GM12878 (cell line): Measurements from ENCODE around the gene CYP26B1. TPM values are rescaled to one million over a fixed set of nuclear protein-coding genes. Genes with fewer than 3 reads are reported as not detected.

ENCODE experiments used
- ATAC-seq: fragments of 200-7000 bp; cut with Tn5 transposase; 3 replicates; pipeline ENCODE4 v1.9.1; 2020; ENCODE audit warnings: mild to moderate bottlenecking, moderate library complexity
- BruUV-seq: library from RNA; stranded (reverse); fragments of 400-500 nt; replicated peaks from 2 replicates; lab custom pipeline; 2021; lab: Mats Ljungman, UMichigan
- CTCF ChIA-PET: fragments of 300-600 bp; sonication (Branson Sonifier 250); formaldehyde crosslinking; extraction: SDS; loops from one replicate; lab custom pipeline; 2021; ENCODE audit warnings: inconsistent platforms; lab: Yijun Ruan, JAX
- POLR2A ChIA-PET: fragments of 350-600 bp; formaldehyde crosslinking; extraction: SDS; loops from one replicate; lab custom pipeline; 2021; ENCODE audit warnings: inconsistent platforms; lab: Charles Lee
- RAD21 ChIA-PET: fragments of 300-600 bp; sonication (Branson Sonifier 250); formaldehyde crosslinking; loops from one replicate; lab custom pipeline; 2023; ENCODE audit warnings: antibody characterized with exemption; ENCODE audit not compliant: unreplicated experiment; lab: Charles Lee
- SMC1A ChIA-PET: fragments of 300-600 bp; sonication (Branson Sonifier 250); formaldehyde crosslinking; loops from one replicate; lab custom pipeline; 2023; ENCODE audit not compliant: unreplicated experiment, uncharacterized antibody; lab: Charles Lee
- DNase-seq: peaks from one replicate; pipeline ENCODE4 v3.0.0-alpha.2; 2011; ENCODE audit warnings: low read depth, low spot score
- FAIRE-seq: peaks from 3 replicates; lab custom pipeline; 2011; peaks lifted over from hg19 to GRCh38; lab: Jason Lieb, UNC
- H2AFZ ChIP-seq: 2 replicates; pipeline ENCODE4 v1.6.0; 2011; ENCODE audit warnings: low read depth, low read length, control low read depth; ENCODE audit not compliant: control insufficient read depth
- H3K27ac ChIP-seq: 2 replicates; pipeline ENCODE4 v1.5.1; 2011; ENCODE audit warnings: control low read depth; ENCODE audit not compliant: control insufficient read depth, insufficient read depth
- H3K27me3 ChIP-seq, 2 experiments: replicated peaks in 1 of 2; 2 replicates each; pipeline versions ENCODE4 v1.6.0 to v1.6.1; 2011; ENCODE audit warnings: low read length in 1 of 2; ENCODE audit not compliant: control insufficient read depth in 2 of 2, insufficient read depth in 2 of 2
- H3K36me3 ChIP-seq, 2 experiments: 2 replicates each; pipeline ENCODE4 v1.5.1; 2011; ENCODE audit warnings: low read length in 1 of 2; ENCODE audit not compliant: control insufficient read depth in 2 of 2, insufficient read depth in 2 of 2
- H3K4me1 ChIP-seq: 2 replicates; pipeline ENCODE4 v1.6.1; 2011; ENCODE audit warnings: mild to moderate bottlenecking, low read length, moderate library complexity, mixed read lengths; ENCODE audit not compliant: control insufficient read depth, insufficient read depth
- H3K4me2 ChIP-seq: 2 replicates; pipeline ENCODE4 v1.6.0; 2011; ENCODE audit warnings: control low read depth; ENCODE audit not compliant: control insufficient read depth, insufficient read depth
- H3K4me3 ChIP-seq: fragments of 200-600 bp; sonication (generic); 2 replicates; pipeline ENCODE4 v1.5.1; 2016
- H3K79me2 ChIP-seq: 2 replicates; pipeline ENCODE4 v1.6.0; 2011; ENCODE audit warnings: low read length; ENCODE audit not compliant: control insufficient read depth, insufficient read depth
- H3K9ac ChIP-seq: 2 replicates; pipeline ENCODE4 v1.8.0; 2011; ENCODE audit warnings: low read length, control low read depth, mixed read lengths; ENCODE audit not compliant: control insufficient read depth, insufficient read depth
- H3K9me3 ChIP-seq: replicated peaks from 3 replicates; pipeline ENCODE4 v1.5.1; 2011; ENCODE audit warnings: mild to moderate bottlenecking, low read length; ENCODE audit not compliant: control insufficient read depth, insufficient read depth
- H4K20me1 ChIP-seq: 2 replicates; pipeline ENCODE4 v1.6.0; 2011; ENCODE audit not compliant: control insufficient read depth, insufficient read depth
- ASH2L ChIP-seq: fragments of 300-600, 200-600 bp; sonication (generic); IDR thresholded peaks from 2 replicates; pipeline ENCODE4 v1.6.1; 2017; ENCODE audit warnings: low read depth, mild to moderate bottlenecking, borderline replicate concordance
- BCL3 ChIP-seq: IDR thresholded peaks from 2 replicates; pipeline ENCODE4 v1.6.1; 2011; ENCODE audit warnings: borderline replicate concordance, low read depth, mild to moderate bottlenecking, moderate library complexity, low read length; ENCODE audit not compliant: insufficient read depth, poor library complexity, severe bottlenecking
- CBFB ChIP-seq: IDR thresholded peaks from 2 replicates; pipeline ENCODE4 v1.6.1; 2016; ENCODE audit warnings: antibody characterized with exemption, low read depth
- CHD2 ChIP-seq: IDR thresholded peaks from 2 replicates; pipeline ENCODE4 v1.6.1; 2011; ENCODE audit warnings: low read depth, low read length, improper control_type of control experiment, borderline replicate concordance
- DPF2 ChIP-seq: fragments of 450-650 bp; IDR thresholded peaks from 2 replicates; pipeline ENCODE4 v1.6.1; 2017; ENCODE audit warnings: mild to moderate bottlenecking
- E2F8 ChIP-seq: fragments of 450-650 bp; IDR thresholded peaks from 2 replicates; pipeline ENCODE4 v1.6.1; 2018; ENCODE audit warnings: mild to moderate bottlenecking, low read depth, moderate library complexity; ENCODE audit not compliant: partially characterized antibody
- EP300 ChIP-seq, 2 experiments: fragments of 150-350 bp in 1 of 2; IDR thresholded peaks; 2 replicates each; pipeline ENCODE4 v1.6.1; 2011 to 2012; ENCODE audit warnings: low read depth in 2 of 2, low read length in 2 of 2, borderline replicate concordance in 1 of 2, improper control_type of control experiment in 1 of 2, inconsistent platforms in 1 of 2; ENCODE audit not compliant: control insufficient read depth in 1 of 2
- EZH2 ChIP-seq: IDR thresholded peaks from 2 replicates; pipeline ENCODE4 v1.6.1; 2012; ENCODE audit warnings: low read depth, mild to moderate bottlenecking, control low read depth, inconsistent platforms, low read length, borderline replicate concordance; ENCODE audit not compliant: control insufficient read depth
- HDGF ChIP-seq: fragments of 450-650 bp; IDR thresholded peaks from 2 replicates; pipeline ENCODE4 v1.6.1; 2016; ENCODE audit warnings: antibody characterized with exemption
- IRF4 ChIP-seq: IDR thresholded peaks from 2 replicates; pipeline ENCODE4 v1.6.1; 2011; ENCODE audit warnings: low read depth, low read length
- NBN ChIP-seq: fragments of 450-650 bp; IDR thresholded peaks from 2 replicates; pipeline ENCODE4 v1.6.1; 2016
- NR2C1 ChIP-seq: fragments of 450-650 bp; IDR thresholded peaks from 2 replicates; pipeline ENCODE4 v1.6.1; 2017; ENCODE audit warnings: antibody characterized with exemption, mild to moderate bottlenecking, moderate library complexity
- POLR2A ChIP-seq: IDR thresholded peaks from 2 replicates; pipeline ENCODE4 v1.6.1; 2011; ENCODE audit warnings: low read depth, mild to moderate bottlenecking, low read length
- POLR2AphosphoS5 ChIP-seq: IDR thresholded peaks from 2 replicates; pipeline ENCODE4 v1.6.1; 2011; ENCODE audit warnings: mild to moderate bottlenecking, low read length, inconsistent platforms
- POU2F2 ChIP-seq: IDR thresholded peaks from 3 replicates; pipeline ENCODE4 v1.6.1; 2011; ENCODE audit warnings: low read depth, mild to moderate bottlenecking, low read length, borderline replicate concordance
- RELB ChIP-seq: fragments of 450-650 bp; IDR thresholded peaks from 2 replicates; pipeline ENCODE4 v1.6.1; 2017; ENCODE audit warnings: low read depth, mild to moderate bottlenecking, moderate library complexity
- RFX5 ChIP-seq: IDR thresholded peaks from 2 replicates; pipeline ENCODE4 v1.6.1; 2011; ENCODE audit warnings: low read depth, low read length, improper control_type of control experiment
- SIX5 ChIP-seq: IDR thresholded peaks from 2 replicates; pipeline ENCODE4 v1.6.1; 2011; ENCODE audit warnings: mild to moderate bottlenecking, low read depth, low read length, moderate library complexity; ENCODE audit not compliant: severe bottlenecking
- SMC3 ChIP-seq: IDR thresholded peaks from 2 replicates; pipeline ENCODE4 v1.6.1; 2011; ENCODE audit warnings: low read length, improper control_type of control experiment, borderline replicate concordance
- STAT3 ChIP-seq: IDR thresholded peaks from 2 replicates; pipeline ENCODE4 v1.6.1; 2011; ENCODE audit warnings: low read depth, low read length, improper control_type of control experiment
- WGBS: methylation state at CpG from one replicate; pipeline ENCODE4 v1.1.6; 2016; ENCODE audit warnings: low lambda C conversion rate; ENCODE audit not compliant: insufficient replicate concordance, insufficient coverage; ENCODE audit errors: missing lambda C conversion rate; 5-methylcytosine and 5-hydroxymethylcytosine counted together
- in situ Hi-C: fragments of 300-500 bp; cut with MboI; formaldehyde crosslinking; loops from 9 replicates; pipeline ENCODE4 v1.14.3; 2018; ENCODE audit warnings: mixed read lengths
- intact Hi-C: fragments of 100-400 bp; cut with micrococcal nuclease; formaldehyde crosslinking; loops from one replicate; pipeline ENCODE4 v1.14.2; 2022; ENCODE audit not compliant: unreplicated experiment
- polyA plus RNA-seq, 11 experiments: library from polyadenylated mRNA; depleted of rRNA in 4 of 11; unstranded in 6 of 11; stranded (reverse) in 5 of 11; fragments of >200 nt; fragmentation: Nextera tagmentation in 4 of 11; fragmentation: Illumina TruSeq in 1 of 11; extraction: Ambion mirVana in 4 of 11; extraction: Trizol in 1 of 11; gene quantifications; 1 replicate in 1 of 11; 2 replicates in 10 of 11; pipeline versions ENCODE4 v1.2.1 to v1.2.3, GENCODE V29; 2011 to 2016; ENCODE audit warnings: inconsistent platforms in 2 of 11, missing spikeins in 2 of 11, low read depth in 1 of 11
- total RNA-seq, 4 experiments: library from RNA; depleted of rRNA in 3 of 4; stranded (reverse); fragments of >200 nt in 3 of 4; fragmentation: Illumina TruSeq in 1 of 4; extraction: Trizol in 1 of 4; gene quantifications; 2 replicates each; pipeline versions ENCODE4 v1.2.1 to v1.2.3, GENCODE V29; 2013 to 2021

CYP26B1 gene
- total and polyA plus RNA-seq, 10 of the 15 experiments (the other 5 are each of a cell fraction or from before 2014, with no cell fraction given) = not detected

GRCh38 chr2:72138921-72139381, 8.7 kb downstream of the CYP26B1 start:
- H3K27ac ChIP-seq = no peak overlapping the region
- ChIA-PET RAD21 (no interaction called here), POLR2A (no interaction called here), CTCF (no interaction called here), SMC1A (no interaction called here)
- DNase-seq (no peak), ATAC-seq (no peak), FAIRE-seq (no peak)
- no peak overlapping the region for H3K4me2 ChIP-seq
- no peaks in the 10 kb centered on the region for H4K20me1 ChIP-seq
- no peak overlapping the region for H3K4me3 ChIP-seq
- no TSS peak for BruUV-seq
- no peaks in the 10 kb centered on the region for H3K9me3 ChIP-seq
- in situ Hi-C loops (loop anchor here (25.0 kb wide), 1 partner anchor 852 kb away; no protein-coding TSS in a partner anchor), intact Hi-C loops (loop anchor here (5.0 kb wide), 2 partner anchors 217 to 592 kb away; no protein-coding TSS in a partner anchor)
- H2AFZ ChIP-seq = no peak overlapping the region
- WGBS = 39% methylated on average over 14 of the region's 14 CpGs
- H3K9ac ChIP-seq = no peak overlapping the region
- no peak for TF ChIP-seq E2F8
- TF ChIP-seq CHD2 = no peak
- no peak for TF ChIP-seq POLR2AphosphoS5
- no peak for TF ChIP-seq RELB
- TF ChIP-seq ASH2L = no peak
- TF ChIP-seq SMC3 = no peak
- TF ChIP-seq STAT3 = no peak
- no peak for TF ChIP-seq EZH2
- no peak for TF ChIP-seq HDGF
- TF ChIP-seq BCL3 = no peak
- TF ChIP-seq IRF4 = no peak
- no peak for TF ChIP-seq POU2F2
- TF ChIP-seq RFX5 = no peak
- no peak for TF ChIP-seq NBN
- TF ChIP-seq EP300 (IDR thresholded peaks at IDR 0.05; ENCODE audit: borderline replicate concordance in 1 of 2, control insufficient read depth in 1 of 2, low read depth in 2 of 2, low read length in 2 of 2) = no peak
- no peak for TF ChIP-seq SIX5
- TF ChIP-seq POLR2A = no peak
- TF ChIP-seq DPF2 = no peak
- TF ChIP-seq CBFB = no peak
- no peak for TF ChIP-seq NR2C1
- no peaks in the 10 kb centered on the region for H3K36me3 ChIP-seq
- H3K27me3 ChIP-seq = peaks cover 0 to 2% of the 10 kb centered on the region in 2 experiments; a peak in 2 of 4 replicates
- H3K4me1 ChIP-seq = no peaks in the 10 kb centered on the region
- no peaks in the 10 kb centered on the region for H3K79me2 ChIP-seq
